PFSK-1 (cell line): ENCODE measurements around the gene CNOT1.

ENCODE experiments used
- FOXP2 ChIP-seq: optimal IDR thresholded peaks from 2 replicates; pipeline ENCODE3; 2011; ENCODE audit warnings: borderline replicate concordance, control low read depth, inconsistent platforms; ENCODE audit not compliant: insufficient read depth; ENCODE audit errors: extremely low read length, extremely low read depth
- POLR2AphosphoS5 ChIP-seq: IDR thresholded peaks from 2 replicates; pipeline ENCODE4 v1.6.1; 2012; ENCODE audit warnings: low read depth, mild to moderate bottlenecking, control low read depth, low read length, moderate library complexity
- REST ChIP-seq, 2 experiments: IDR thresholded peaks; 2 replicates each; pipeline versions ENCODE4 v1.6.1 to v1.8.0; 2011 to 2012; ENCODE audit warnings: low read depth in 2 of 2, low read length in 2 of 2, control low read depth in 1 of 2, inconsistent platforms in 1 of 2, mild to moderate bottlenecking in 1 of 2, moderate library complexity in 1 of 2; ENCODE audit not compliant: insufficient read depth in 1 of 2
- SIN3A ChIP-seq: IDR thresholded peaks from 2 replicates; pipeline ENCODE4 v1.6.1; 2012; ENCODE audit warnings: mild to moderate bottlenecking, low read length, moderate library complexity, borderline replicate concordance; ENCODE audit not compliant: insufficient read depth
- TAF1 ChIP-seq: IDR thresholded peaks from 2 replicates; pipeline ENCODE4 v1.6.1; 2012; ENCODE audit warnings: low read length, control low read depth, borderline replicate concordance; ENCODE audit not compliant: insufficient read depth

CNOT1 gene

GRCh38 chr16:58478427-58478826 lies 151.2 kb downstream of the CNOT1 start:
- TF ChIP-seq SIN3A: no peak
- TF ChIP-seq REST (IDR thresholded peaks at IDR 0.05; ENCODE audit: insufficient read depth in 1 of 2, low read depth in 2 of 2, low read length in 2 of 2): no peak

GRCh38 chr16:58476791-58477190 lies 152.8 kb downstream of the CNOT1 start:
- TF ChIP-seq SIN3A: no peak
- no peak for TF ChIP-seq POLR2AphosphoS5
- no peak for TF ChIP-seq REST (IDR thresholded peaks at IDR 0.05; ENCODE audit: insufficient read depth in 1 of 2, low read depth in 2 of 2, low read length in 2 of 2)
- no peak for TF ChIP-seq TAF1
- TF ChIP-seq FOXP2: no peak

- TF ChIP-seq REST (IDR thresholded peaks at IDR 0.05; ENCODE audit: insufficient read depth in 1 of 2, low read depth in 2 of 2, low read length in 2 of 2): no peak
Observed at GRCh38 chr16:58475091-58475619, 154.5 kb downstream of the CNOT1 start.

GRCh38 chr16:58474296-58474695 lies 155.3 kb downstream of the CNOT1 start:
- TF ChIP-seq TAF1 (no peak), SIN3A (no peak), POLR2AphosphoS5 (no peak), REST (IDR thresholded peaks at IDR 0.05; ENCODE audit: insufficient read depth in 1 of 2, low read depth in 2 of 2, low read length in 2 of 2) (no peak)

GRCh38 chr16:58472827-58473226 lies 156.8 kb downstream of the CNOT1 start:
- no peak for TF ChIP-seq SIN3A
- TF ChIP-seq FOXP2: no peak
- no peak for TF ChIP-seq POLR2AphosphoS5
- no peak for TF ChIP-seq TAF1
- TF ChIP-seq REST (IDR thresholded peaks at IDR 0.05; ENCODE audit: insufficient read depth in 1 of 2, low read depth in 2 of 2, low read length in 2 of 2): no peak
